GM18951 (cell line): Measurements from ENCODE around the gene ARID3A.

Source experiments
- POLR2A ChIP-seq: IDR thresholded peaks from 4 replicates; pipeline ENCODE4 v1.6.1; 2011; ENCODE audit warnings: mild to moderate bottlenecking; ENCODE audit not compliant: insufficient read length, insufficient read depth; ENCODE audit errors: extremely low read depth
- in situ Hi-C: fragments of 300-500 bp; cut with MboI; formaldehyde crosslinking; loops from one replicate; pipeline ENCODE4 v1.12.0; 2022; ENCODE audit warnings: low sequenced_read_pairs, mixed read lengths, inconsistent platforms; ENCODE audit not compliant: unreplicated experiment

ARID3A gene

DNA sequence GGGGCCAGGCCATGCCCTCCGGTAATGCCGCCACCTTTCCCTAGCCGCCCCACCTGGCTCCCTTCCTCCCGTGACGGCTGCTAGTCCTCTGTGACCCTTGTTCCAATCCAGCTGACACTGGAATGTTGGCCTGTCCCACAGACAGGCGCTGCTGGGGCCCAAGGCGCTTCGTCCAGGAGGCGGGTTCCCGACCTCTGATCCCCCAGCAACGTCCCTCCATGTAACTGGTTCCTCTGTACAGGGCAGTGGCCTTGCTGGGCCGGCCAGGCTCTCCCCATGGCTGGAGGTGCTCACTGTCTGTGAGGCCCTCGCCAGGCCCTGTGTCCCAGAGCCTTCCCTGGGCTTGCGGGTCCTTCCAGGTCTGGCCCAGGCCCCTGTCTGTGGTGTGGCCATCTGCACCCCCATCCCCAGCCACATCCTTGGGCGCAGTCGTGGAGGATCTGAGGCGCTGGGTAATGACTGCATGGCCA, 67.6 kb downstream of the ARID3A start:
- in situ Hi-C loops = loop anchor here (25.0 kb wide), 1 partner anchor 231 kb away; the partner anchor contains the start of gene MISP
- TF ChIP-seq POLR2A = no peak

DNA sequence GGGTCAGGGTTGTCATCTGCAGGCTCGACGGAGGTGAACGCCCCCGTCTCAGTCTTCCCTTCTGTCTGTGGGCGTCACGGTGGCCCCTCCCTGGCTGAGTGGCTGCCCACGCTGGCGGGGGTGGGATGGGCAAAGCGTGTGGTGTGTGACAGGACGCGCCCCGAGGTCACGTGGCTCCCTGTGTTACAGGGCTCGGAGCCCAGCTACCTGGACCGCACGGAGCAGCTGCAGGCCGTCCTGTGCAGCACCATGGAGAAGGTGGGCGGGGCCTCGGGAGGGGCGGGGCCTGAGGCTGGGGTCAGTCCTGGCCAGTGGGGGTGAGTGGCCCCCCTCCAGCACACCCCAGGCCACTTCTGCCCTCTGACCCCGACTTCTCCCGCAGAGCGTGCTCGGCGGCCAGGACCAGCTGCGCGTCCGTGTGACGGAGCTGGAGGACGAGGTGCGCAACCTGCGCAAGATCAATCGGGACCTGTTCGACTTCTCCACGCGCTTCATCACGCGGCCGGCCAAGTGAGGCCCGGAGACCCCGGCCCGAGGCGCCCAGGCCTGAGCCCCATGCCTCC, 68.1 kb downstream of the ARID3A start:
- no peak for TF ChIP-seq POLR2A
- in situ Hi-C loops = loop anchor here (25.0 kb wide), 1 partner anchor 232 kb away; the partner anchor contains the start of gene MISP

- in situ Hi-C loops = loop anchor here (25.0 kb wide), 1 partner anchor 232 kb away; the partner anchor contains the start of gene MISP
- TF ChIP-seq POLR2A = no peak
Measured at GRCh38 chr19:994516-994915, 68.7 kb downstream of the ARID3A start.

- in situ Hi-C loops = loop anchor here (25.0 kb wide), 1 partner anchor 233 kb away; the partner anchor contains the start of gene MISP
- peak; percentile 17 for TF ChIP-seq POLR2A
Measured at GRCh38 chr19:995051-995827, 69.4 kb downstream of the ARID3A start.

- no peak for TF ChIP-seq POLR2A
- in situ Hi-C loops = loop anchor here (25.0 kb wide), 1 partner anchor 234 kb away; the partner anchor contains the start of gene MISP
Measured at GRCh38 chr19:996051-996838, 70.4 kb downstream of the ARID3A start.

DNA sequence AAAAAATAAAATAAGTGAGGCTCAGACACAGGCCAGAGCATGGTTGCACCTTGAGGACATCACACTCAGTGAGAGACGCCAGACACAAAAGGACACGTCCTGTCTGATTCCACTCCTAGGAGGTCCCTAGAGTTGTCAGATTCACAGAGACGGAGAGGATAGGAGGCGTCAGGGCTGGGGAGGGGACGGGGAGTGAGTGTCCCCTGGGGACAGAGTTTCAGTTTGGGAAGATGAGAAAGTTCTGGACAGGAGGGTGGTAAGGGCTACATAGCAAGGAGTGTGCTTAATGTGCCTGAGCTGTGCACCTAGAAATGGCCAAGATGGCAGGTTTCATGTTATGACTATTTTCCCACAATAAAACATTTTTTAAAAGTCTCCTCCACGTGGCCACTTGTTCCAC, 72.2 kb downstream of the ARID3A start:
- no peak for TF ChIP-seq POLR2A

GRCh38 chr19:999379-999719, 73.5 kb downstream of the ARID3A start:
- in situ Hi-C loops = loop anchor here (25.0 kb wide), 1 partner anchor 237 kb away; the partner anchor contains the start of gene MISP
- no peak for TF ChIP-seq POLR2A

More for the DNA sequence above, 72.2 kb downstream of the ARID3A start:
- in situ Hi-C loops = loop anchor here (25.0 kb wide), 1 partner anchor 236 kb away; the partner anchor contains the start of gene MISP

- in situ Hi-C loops = no loop called here
Measured at GRCh38 chr19:1000095-1000494, 74.3 kb downstream of the ARID3A start, which contains the start of gene GRIN3B. GRIN3B (plus strand) TSS chr19:1000419; CDS start chr19:1000438, 19 bp downstream.

GRCh38 chr19:1000591-1001537, 75.0 kb downstream of the ARID3A start:
- no peak for TF ChIP-seq POLR2A
- in situ Hi-C loops = no loop called here

More at GRCh38 chr19:1000095-1000494, 74.3 kb downstream of the ARID3A start, which contains the start of gene GRIN3B:
- no peak for TF ChIP-seq POLR2A

GRCh38 chr19:1001538-1002166, 75.8 kb downstream of the ARID3A start:
- in situ Hi-C loops = no loop called here

DNA sequence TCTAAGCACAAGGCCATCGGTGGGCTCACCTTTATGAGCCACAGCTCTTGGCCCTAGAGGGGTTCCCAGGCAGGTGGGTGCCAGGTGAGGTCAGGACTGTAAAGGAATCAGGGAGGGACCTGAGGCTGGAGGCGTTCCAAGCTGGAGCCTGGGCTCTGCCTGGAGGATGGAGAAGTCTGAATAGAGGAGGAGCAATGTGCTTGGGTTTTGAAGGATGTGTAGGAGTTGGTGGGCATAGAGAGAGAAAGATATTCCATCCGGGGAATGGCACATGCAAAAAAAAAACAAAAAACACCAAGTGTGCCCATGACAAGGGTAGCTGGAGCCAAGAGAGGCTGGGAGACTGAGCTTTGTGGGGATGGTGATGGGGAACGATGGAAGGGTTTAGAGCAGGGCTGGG, 76.8 kb downstream of the ARID3A start:
- in situ Hi-C loops = no loop called here
- TF ChIP-seq POLR2A = no peak

More at GRCh38 chr19:1001538-1002166, 75.8 kb downstream of the ARID3A start:
- no peak for TF ChIP-seq POLR2A
